Erythroblast (primary cell): Measurements from ENCODE around the gene PAX8.

Experiments
- GATA1 ChIP-seq: IDR thresholded peaks from 2 replicates; pipeline ENCODE4 v1.6.1; 2011; ENCODE audit warnings: low read depth, mild to moderate bottlenecking, control low read depth, low read length, moderate library complexity
- POLR2A ChIP-seq: IDR thresholded peaks from 2 replicates; pipeline ENCODE4 v1.6.1; 2011; ENCODE audit warnings: mild to moderate bottlenecking, low read length

- TF ChIP-seq POLR2A (no peak), GATA1 (no peak)
Measured at GRCh38 chr2:113245276-113245711, 33.4 kb downstream of the PAX8 start.
